B cell (primary cell): Measurements from ENCODE around the gene BAG3. TPM values are rescaled to one million over a fixed set of nuclear protein-coding genes. Genes with fewer than 3 reads are reported as not detected.

Source experiments
- ATAC-seq: fragments of 200-7000 bp; cut with Tn5 transposase; one replicate; pipeline ENCODE4 v1.10.0; 2021; ENCODE audit warnings: low read depth, mild to moderate bottlenecking, moderate number of reproducible peaks, moderate library complexity
- CTCF ChIA-PET: fragments of 350-600 bp; sonication (Branson Sonifier 250); formaldehyde crosslinking; loops from one replicate; lab custom pipeline; 2021; ENCODE audit warnings: antibody characterized with exemption, inconsistent platforms; lab: Charles Lee
- POLR2A ChIA-PET: fragments of 350-600 bp; sonication (Branson Sonifier 250); formaldehyde crosslinking; loops from one replicate; lab custom pipeline; 2021; ENCODE audit warnings: antibody characterized with exemption; lab: Charles Lee
- DNase-seq: peaks from one replicate; pipeline ENCODE4 v3.0.0; 2013
- H2AFZ ChIP-seq: 2 replicates; pipeline ENCODE4 v1.6.1; 2012; ENCODE audit warnings: mild to moderate bottlenecking, low read depth, low read length; ENCODE audit not compliant: insufficient read depth, poor library complexity, severe bottlenecking
- H3K27ac ChIP-seq, 2 donors: 1 replicate in 1 of 2; 2 replicates in 1 of 2; pipeline ENCODE4 v1.5.1; 2012 to 2013; ENCODE audit warnings: low read length in 2 of 2, mild to moderate bottlenecking in 2 of 2, moderate library complexity in 1 of 2
- H3K27me3 ChIP-seq, 4 experiments: fragments of 200-600 bp in 1 of 4; sonication (generic) in 1 of 4; replicated peaks in 1 of 4; 1 replicate in 2 of 4; 2 replicates in 2 of 4; pipeline versions ENCODE4 v1.6.1 to v1.7.0; 2013 to 2016; ENCODE audit warnings: low read length in 3 of 4, mild to moderate bottlenecking in 2 of 4, mixed read lengths in 1 of 4, moderate library complexity in 1 of 4; ENCODE audit not compliant: insufficient read depth in 4 of 4, control insufficient read depth in 3 of 4; ENCODE audit errors: control extremely low read depth in 1 of 4
- H3K36me3 ChIP-seq, 2 experiments: replicated peaks in 1 of 2; 1 replicate in 1 of 2; 2 replicates in 1 of 2; pipeline versions ENCODE4 v1.6.1 to v1.7.1; 2013; ENCODE audit warnings: low read length in 1 of 2; ENCODE audit not compliant: insufficient read depth in 2 of 2, control insufficient read depth in 1 of 2; ENCODE audit errors: control extremely low read depth in 1 of 2, extremely low read depth in 1 of 2
- H3K4me1 ChIP-seq, 2 donors: fragments of 200-600 bp in 1 of 2; sonication (generic) in 1 of 2; 1 replicate in 1 of 2; 2 replicates in 1 of 2; pipeline versions ENCODE4 v1.5.1 to v1.6.1; 2013 to 2017; ENCODE audit warnings: low read length in 2 of 2; ENCODE audit not compliant: control insufficient read depth in 2 of 2, insufficient read depth in 2 of 2
- H3K4me2 ChIP-seq: replicated peaks from 2 replicates; pipeline ENCODE3; 2012; ENCODE audit warnings: mild to moderate bottlenecking, low read depth, low read length; ENCODE audit not compliant: poor library complexity, severe bottlenecking
- H3K4me3 ChIP-seq, 5 experiments: fragments of 200-600 bp in 1 of 5; sonication (generic) in 1 of 5; 1 replicate in 3 of 5; 2 replicates in 2 of 5; pipeline versions ENCODE4 v1.5.1 to v1.7.0; 2011 to 2016; ENCODE audit warnings: low read length in 4 of 5, mild to moderate bottlenecking in 4 of 5, low read depth in 2 of 5, control low read depth in 1 of 5, moderate library complexity in 1 of 5; ENCODE audit not compliant: insufficient read depth in 1 of 5; ENCODE audit errors: control extremely low read depth in 1 of 5, extremely low read depth in 1 of 5
- H3K79me2 ChIP-seq: fragments of 200-600 bp; sonication (generic); one replicate; pipeline ENCODE4 v1.6.0; 2016; ENCODE audit warnings: low read length; ENCODE audit not compliant: control insufficient read depth, insufficient read depth
- H3K9ac ChIP-seq: fragments of 200-600 bp; sonication (generic); 2 replicates; pipeline ENCODE4 v1.6.1; 2017; ENCODE audit warnings: mild to moderate bottlenecking, low read length, moderate library complexity
- H3K9me3 ChIP-seq, 3 donors: one replicate each; pipeline versions ENCODE4 v1.6.1 to v1.7.1; 2013; ENCODE audit warnings: low read length in 2 of 3; ENCODE audit not compliant: control insufficient read depth in 2 of 3, insufficient read depth in 1 of 3; ENCODE audit errors: control extremely low read depth in 1 of 3
- H4K20me1 ChIP-seq: 2 replicates; pipeline ENCODE4 v1.6.0; 2012; ENCODE audit warnings: mild to moderate bottlenecking, low read length; ENCODE audit not compliant: insufficient read depth, control insufficient read depth, poor library complexity, severe bottlenecking
- H3K27ac Mint-ChIP-seq: one replicate; pipeline ENCODE4 v1.8.0; 2021; ENCODE audit warnings: mixed read lengths
- H3K27me3 Mint-ChIP-seq: one replicate; pipeline ENCODE4 v1.8.0; 2021; ENCODE audit warnings: mixed read lengths
- H3K4me1 Mint-ChIP-seq: one replicate; pipeline ENCODE4 v1.8.0; 2021; ENCODE audit warnings: mixed read lengths
- H3K4me3 Mint-ChIP-seq: one replicate; pipeline ENCODE4 v1.8.0; 2021; ENCODE audit warnings: mixed read lengths
- H3K9me3 Mint-ChIP-seq: one replicate; pipeline ENCODE4 v1.8.0; 2022; ENCODE audit warnings: mixed read lengths; ENCODE audit not compliant: insufficient read depth
- EZH2 ChIP-seq: IDR thresholded peaks from 2 replicates; pipeline ENCODE4 v1.6.1; 2012; ENCODE audit warnings: borderline replicate concordance, low read depth, mild to moderate bottlenecking, moderate library complexity, low read length; ENCODE audit not compliant: insufficient read depth, poor library complexity, severe bottlenecking
- WGBS: methylation state at CpG from one replicate; pipeline ENCODE4 v1.1.5; 2013; ENCODE audit warnings: missing lambda C conversion rate; ENCODE audit not compliant: insufficient coverage; 5-methylcytosine and 5-hydroxymethylcytosine counted together
- intact Hi-C: fragments of 100-400 bp; cut with micrococcal nuclease; formaldehyde crosslinking; loops from one replicate; pipeline ENCODE4 v1.10.0; 2022
- polyA plus RNA-seq: library from polyadenylated mRNA; depleted of rRNA; stranded (reverse); fragments of >200 nt; gene quantifications from 2 replicates; pipeline ENCODE4 v1.2.3, GENCODE V29; 2012
- total RNA-seq, 2 donors: library from RNA; stranded (reverse); fragments of 120-200 nt in 1 of 2; gene quantifications; 1 replicate in 1 of 2; 2 replicates in 1 of 2; pipeline versions ENCODE4 v1.2.3 to v1.2.4, GENCODE V29; 2013 to 2022
- TF ChIP-seq, protein P1 (sequence below): fragments of 200-600 bp; IDR thresholded peaks from one replicate; pipeline ENCODE4 v1.8.0; 2022; ENCODE audit warnings: antibody characterized with exemption, mild to moderate bottlenecking

BAG3 gene
- total and polyA plus RNA-seq, 2 donors (not counting 1 experiment from before 2014, with no cell fraction given): 3.9 to 7.4 TPM

DNA sequence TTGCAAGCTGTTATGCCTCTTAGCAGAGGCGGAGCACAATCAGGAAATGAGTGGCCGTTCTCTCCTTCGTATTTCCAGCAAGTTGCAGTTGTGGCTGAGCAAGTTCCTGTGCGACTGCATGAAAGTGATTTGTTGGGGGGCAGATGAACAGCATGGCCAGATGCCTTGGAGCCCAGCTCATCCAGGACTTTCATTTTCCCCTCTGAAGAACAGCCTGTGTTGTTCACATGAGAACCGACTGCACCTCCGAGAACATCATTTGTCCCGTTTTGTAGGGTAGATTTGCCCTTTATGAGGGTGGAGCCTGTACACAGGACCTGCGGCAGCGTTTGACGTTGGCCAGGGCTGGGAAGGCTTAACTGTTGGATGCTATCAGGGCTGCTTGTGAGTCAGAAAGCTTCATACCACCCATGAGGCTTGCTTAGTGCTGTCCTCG, 4.4 kb downstream of the BAG3 start:
- no peaks in the 10 kb centered on the region for H4K20me1 ChIP-seq
- no peaks in the 10 kb centered on the region for H3K9me3 Mint-ChIP-seq
- POLR2A ChIA-PET: no interaction called here
- no peak for ATAC-seq
- H3K9ac ChIP-seq: no peak overlapping the region
- H3K4me2 ChIP-seq: no peak overlapping the region
- intact Hi-C loops: no loop called here
- TF ChIP-seq, protein P1, sequence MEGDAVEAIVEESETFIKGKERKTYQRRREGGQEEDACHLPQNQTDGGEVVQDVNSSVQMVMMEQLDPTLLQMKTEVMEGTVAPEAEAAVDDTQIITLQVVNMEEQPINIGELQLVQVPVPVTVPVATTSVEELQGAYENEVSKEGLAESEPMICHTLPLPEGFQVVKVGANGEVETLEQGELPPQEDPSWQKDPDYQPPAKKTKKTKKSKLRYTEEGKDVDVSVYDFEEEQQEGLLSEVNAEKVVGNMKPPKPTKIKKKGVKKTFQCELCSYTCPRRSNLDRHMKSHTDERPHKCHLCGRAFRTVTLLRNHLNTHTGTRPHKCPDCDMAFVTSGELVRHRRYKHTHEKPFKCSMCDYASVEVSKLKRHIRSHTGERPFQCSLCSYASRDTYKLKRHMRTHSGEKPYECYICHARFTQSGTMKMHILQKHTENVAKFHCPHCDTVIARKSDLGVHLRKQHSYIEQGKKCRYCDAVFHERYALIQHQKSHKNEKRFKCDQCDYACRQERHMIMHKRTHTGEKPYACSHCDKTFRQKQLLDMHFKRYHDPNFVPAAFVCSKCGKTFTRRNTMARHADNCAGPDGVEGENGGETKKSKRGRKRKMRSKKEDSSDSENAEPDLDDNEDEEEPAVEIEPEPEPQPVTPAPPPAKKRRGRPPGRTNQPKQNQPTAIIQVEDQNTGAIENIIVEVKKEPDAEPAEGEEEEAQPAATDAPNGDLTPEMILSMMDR: no peak
- TF ChIP-seq EZH2: no peak
- H3K4me1 Mint-ChIP-seq: peaks cover 12% of the 10 kb centered on the region
- no peaks in the 10 kb centered on the region for H3K79me2 ChIP-seq
- no peaks in the 10 kb centered on the region for H3K9me3 ChIP-seq
- no peaks in the 10 kb centered on the region for H3K27me3 Mint-ChIP-seq
- no peak overlapping the region for H2AFZ ChIP-seq
- CTCF ChIA-PET: interaction anchor here (2.1 kb wide), 1 partner anchor 204 kb away, joined by 4 read pairs; no protein-coding TSS in a partner anchor
- H3K27ac ChIP-seq: no peak overlapping the region
- H3K36me3 ChIP-seq: no peaks in the 10 kb centered on the region
- DNase-seq: no peak
- WGBS: 69% methylated on average over 9 of the region's 11 CpGs
- H3K4me3 ChIP-seq: no peak overlapping the region
- no peak overlapping the region for H3K4me3 Mint-ChIP-seq
- H3K27me3 ChIP-seq: peaks cover 0 to 3% (median 0%) of the 10 kb centered on the region in 4 experiments
- no peak overlapping the region for H3K27ac Mint-ChIP-seq
- peaks cover 3 to 7% of the 10 kb centered on the region in 2 donors for H3K4me1 ChIP-seq

DNA sequence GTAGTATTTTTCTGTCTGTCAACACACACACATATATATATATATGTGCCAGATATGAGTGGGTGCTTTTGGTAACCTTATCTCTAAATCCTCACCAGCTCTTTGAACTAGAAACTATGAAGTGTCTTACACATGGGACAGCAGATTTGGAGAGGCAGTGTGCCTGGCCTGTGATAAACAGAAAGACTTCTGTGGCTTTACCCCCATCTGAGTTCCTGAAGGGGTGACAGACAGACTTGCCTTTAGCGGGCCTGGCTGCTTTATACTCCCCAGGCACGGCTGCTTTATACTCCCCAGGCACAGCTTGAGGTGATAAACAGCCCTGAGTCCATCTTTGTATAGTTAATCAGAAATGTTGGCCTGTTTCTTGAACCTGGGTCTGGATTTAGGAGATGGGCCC, 5.6 kb downstream of the BAG3 start:
- Histone ChIP-seq H3K36me3 (no peaks in the 10 kb centered on the region), H3K27me3 (peaks cover 0 to 3% (median 0%) of the 10 kb centered on the region in 4 experiments), H3K27ac (no peak overlapping the region), H3K9me3 (no peaks in the 10 kb centered on the region), H3K4me1 (peaks cover 3 to 6% of the 10 kb centered on the region in 2 donors), H3K79me2 (no peaks in the 10 kb centered on the region), H2AFZ (no peak overlapping the region), H4K20me1 (no peaks in the 10 kb centered on the region), H3K9ac (no peak overlapping the region), H3K4me3 (no peak overlapping the region), H3K4me2 (no peak overlapping the region)
- ATAC-seq: no peak
- DNase-seq: no peak
- Mint-ChIP-seq H3K4me3 (no peak overlapping the region), H3K27me3 (no peaks in the 10 kb centered on the region), H3K9me3 (no peaks in the 10 kb centered on the region), H3K4me1 (peaks cover 9% of the 10 kb centered on the region), H3K27ac (no peak overlapping the region)
- ChIA-PET CTCF (no interaction called here), POLR2A (no interaction called here)
- intact Hi-C loops: no loop called here
- 90% methylated on average over 2 of the region's 2 CpGs for WGBS
- no peak for TF ChIP-seq EZH2
- TF ChIP-seq, protein P1: no peak
